ENCODE data around the gene TMEM40.
"Not testable (repeated sequence)": the region's sequence is repeated elsewhere in the genome, so short reads cannot be mapped to it uniquely, and the experiment has no call there.

Gene TMEM40

GRCh38 chr3:12710062-12710461, 49.0 kb downstream of the TMEM40 start:
- DNase-seq = no peak

- DNase-seq = no peak
Observed at GRCh38 chr3:12709334-12709733, 49.7 kb downstream of the TMEM40 start.

- no peak for DNase-seq
Observed at GRCh38 chr3:12708584-12709192, 50.4 kb downstream of the TMEM40 start.

- no peak for DNase-seq
Observed at GRCh38 chr3:12707449-12707848, 51.6 kb downstream of the TMEM40 start.

GRCh38 chr3:12706504-12707253, 52.4 kb downstream of the TMEM40 start:
- DNase-seq = peak; percentile 62

- no peak for DNase-seq
Observed at GRCh38 chr3:12705981-12706380, 53.1 kb downstream of the TMEM40 start.

GRCh38 chr3:12705374-12705926, 53.6 kb downstream of the TMEM40 start:
- no peak for DNase-seq

GRCh38 chr3:12702501-12702900, 56.6 kb downstream of the TMEM40 start:
- DNase-seq = no peak

GRCh38 chr3:12701601-12702000, 57.5 kb downstream of the TMEM40 start:
- not testable (repeated sequence) for DNase-seq

- DNase-seq = no peak
Observed at GRCh38 chr3:12700800-12701199, 58.3 kb downstream of the TMEM40 start.

- no peak for DNase-seq
Observed at GRCh38 chr3:12695916-12696315, 63.1 kb downstream of the TMEM40 start.

GRCh38 chr3:12695112-12695511, 63.9 kb downstream of the TMEM40 start:
- DNase-seq = no peak

GRCh38 chr3:12692444-12692843, 66.6 kb downstream of the TMEM40 start:
- DNase-seq = no peak

- no peak for DNase-seq
Observed at GRCh38 chr3:12689997-12690711, 68.9 kb downstream of the TMEM40 start.

GRCh38 chr3:12687948-12688347, 71.1 kb downstream of the TMEM40 start:
- no peak for DNase-seq

GRCh38 chr3:12686096-12686495, 73.0 kb downstream of the TMEM40 start:
- DNase-seq = no peak
